ENCODE measurements around the gene KRT25. TPM values are rescaled to one million over a fixed set of nuclear protein-coding genes. Genes with fewer than 3 reads are reported as not detected.

KRT25 gene
- total and polyA plus RNA-seq, 2 of the 13 experiments (the other 11 are each of a cell fraction or from before 2014, with no cell fraction given): not detected

- Histone ChIP-seq H3K27me3 (ENCODE audit: control insufficient read depth in 1 of 2, insufficient read depth in 2 of 2, low read length in 2 of 2) (no peaks in the 10 kb centered on the region), H3K9ac (ENCODE audit: insufficient read depth, low read depth, low read length) (no peak overlapping the region), H3K4me1 (ENCODE audit: insufficient read depth, low read length) (no peaks in the 10 kb centered on the region), H4K20me1 (ENCODE audit: insufficient read depth, low read length) (no peaks in the 10 kb centered on the region), H3K4me2 (ENCODE audit: low read depth, low read length) (no peak overlapping the region), H3K79me2 (ENCODE audit: insufficient read depth, low read length) (no peaks in the 10 kb centered on the region), H3K9me3 (ENCODE audit: low read length) (no peaks in the 10 kb centered on the region), H3K36me3 (replicated peaks in 1 of 2; ENCODE audit: control insufficient read depth in 1 of 2, insufficient read depth in 2 of 2, low read length in 2 of 2) (no peaks in the 10 kb centered on the region), H2AFZ (ENCODE audit: low read length) (no peak overlapping the region), H3K4me3 (replicated peaks in 1 of 3; ENCODE audit: insufficient read depth in 1 of 3, low read depth in 2 of 3, low read length in 3 of 3) (no peak overlapping the region), H3K27ac (ENCODE audit: extremely low read length, insufficient read depth, low read length) (no peak overlapping the region)
- intact Hi-C loops (cut with micrococcal nuclease; ENCODE audit: unreplicated experiment): loop anchor here (2.0 kb wide), 1 partner anchor 113 kb away; no protein-coding TSS in a partner anchor
- ChIA-PET POLR2A (no interaction called here), CTCF (ENCODE audit: low intra/inter-chr PET ratio, low total read pairs) (no interaction called here)
- DNase-seq (ENCODE audit: low spot score): no peak
- TF ChIP-seq ZFP37 (CRISPR knock-in tag; IDR thresholded peaks at IDR 0.05; ENCODE audit: borderline replicate concordance) (no peak), KLF12 (CRISPR knock-in tag; IDR thresholded peaks at IDR 0.05; ENCODE audit: borderline replicate concordance) (no peak), SPEN (CRISPR knock-in tag; IDR thresholded peaks at IDR 0.05; ENCODE audit: low read depth) (no peak), POGZ (CRISPR knock-in tag; IDR thresholded peaks at IDR 0.05) (no peak), ZNF598 (CRISPR knock-in tag; IDR thresholded peaks at IDR 0.05; ENCODE audit: borderline replicate concordance) (no peak), CENPT (CRISPR knock-in tag; IDR thresholded peaks at IDR 0.05; ENCODE audit: low read depth) (no peak)
- TF ChIP-seq, protein P1, sequence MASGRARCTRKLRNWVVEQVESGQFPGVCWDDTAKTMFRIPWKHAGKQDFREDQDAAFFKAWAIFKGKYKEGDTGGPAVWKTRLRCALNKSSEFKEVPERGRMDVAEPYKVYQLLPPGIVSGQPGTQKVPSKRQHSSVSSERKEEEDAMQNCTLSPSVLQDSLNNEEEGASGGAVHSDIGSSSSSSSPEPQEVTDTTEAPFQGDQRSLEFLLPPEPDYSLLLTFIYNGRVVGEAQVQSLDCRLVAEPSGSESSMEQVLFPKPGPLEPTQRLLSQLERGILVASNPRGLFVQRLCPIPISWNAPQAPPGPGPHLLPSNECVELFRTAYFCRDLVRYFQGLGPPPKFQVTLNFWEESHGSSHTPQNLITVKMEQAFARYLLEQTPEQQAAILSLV (CRISPR knock-in tag; IDR thresholded peaks at IDR 0.05; ENCODE audit: borderline replicate concordance): no peak
- TF ChIP-seq, protein P2, sequence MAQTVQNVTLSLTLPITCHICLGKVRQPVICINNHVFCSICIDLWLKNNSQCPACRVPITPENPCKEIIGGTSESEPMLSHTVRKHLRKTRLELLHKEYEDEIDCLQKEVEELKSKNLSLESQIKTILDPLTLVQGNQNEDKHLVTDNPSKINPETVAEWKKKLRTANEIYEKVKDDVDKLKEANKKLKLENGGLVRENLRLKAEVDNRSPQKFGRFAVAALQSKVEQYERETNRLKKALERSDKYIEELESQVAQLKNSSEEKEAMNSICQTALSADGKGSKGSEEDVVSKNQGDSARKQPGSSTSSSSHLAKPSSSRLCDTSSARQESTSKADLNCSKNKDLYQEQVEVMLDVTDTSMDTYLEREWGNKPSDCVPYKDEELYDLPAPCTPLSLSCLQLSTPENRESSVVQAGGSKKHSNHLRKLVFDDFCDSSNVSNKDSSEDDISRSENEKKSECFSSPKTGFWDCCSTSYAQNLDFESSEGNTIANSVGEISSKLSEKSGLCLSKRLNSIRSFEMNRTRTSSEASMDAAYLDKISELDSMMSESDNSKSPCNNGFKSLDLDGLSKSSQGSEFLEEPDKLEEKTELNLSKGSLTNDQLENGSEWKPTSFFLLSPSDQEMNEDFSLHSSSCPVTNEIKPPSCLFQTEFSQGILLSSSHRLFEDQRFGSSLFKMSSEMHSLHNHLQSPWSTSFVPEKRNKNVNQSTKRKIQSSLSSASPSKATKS (CRISPR knock-in tag; IDR thresholded peaks at IDR 0.05): no peak
- TF ChIP-seq, protein P3, sequence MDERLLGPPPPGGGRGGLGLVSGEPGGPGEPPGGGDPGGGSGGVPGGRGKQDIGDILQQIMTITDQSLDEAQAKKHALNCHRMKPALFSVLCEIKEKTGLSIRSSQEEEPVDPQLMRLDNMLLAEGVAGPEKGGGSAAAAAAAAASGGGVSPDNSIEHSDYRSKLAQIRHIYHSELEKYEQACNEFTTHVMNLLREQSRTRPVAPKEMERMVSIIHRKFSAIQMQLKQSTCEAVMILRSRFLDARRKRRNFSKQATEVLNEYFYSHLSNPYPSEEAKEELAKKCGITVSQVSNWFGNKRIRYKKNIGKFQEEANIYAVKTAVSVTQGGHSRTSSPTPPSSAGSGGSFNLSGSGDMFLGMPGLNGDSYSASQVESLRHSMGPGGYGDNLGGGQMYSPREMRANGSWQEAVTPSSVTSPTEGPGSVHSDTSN (CRISPR knock-in tag; IDR thresholded peaks at IDR 0.05): no peak
- no TSS peak for BruUV-seq (replicated peaks)
- ATAC-seq: no peak
- in situ Hi-C loops (cut with HindIII; ENCODE audit: extremely low pct_ligation_motif_present, low pct_unique_long_range_greater_than_20kb): no loop called here
- no peak for FAIRE-seq
- WGBS (ENCODE audit: low lambda C conversion rate): 18% methylated on average over 8 of the region's 8 CpGs
These were observed 27.5 kb downstream of the KRT25 start for GRCh38 chr17:40727447-40728231.

All from HepG2 (cell line).